Neutrophil (primary cell): Measurements from ENCODE around the gene DCC.

Source experiments
- H3K27ac ChIP-seq: fragments of 200-600 bp; sonication (generic); 2 replicates; pipeline ENCODE4 v1.5.1; 2016; ENCODE audit warnings: mild to moderate bottlenecking, moderate library complexity
- H3K27me3 ChIP-seq: fragments of 200-600 bp; sonication (generic); 2 replicates; pipeline ENCODE4 v1.6.0; 2016; ENCODE audit warnings: mild to moderate bottlenecking
- H3K36me3 ChIP-seq: fragments of 200-600 bp; sonication (generic); 2 replicates; pipeline ENCODE4 v1.5.1; 2017
- H3K4me1 ChIP-seq, 2 experiments: fragments of 200-600 bp in 1 of 2; sonication (generic) in 1 of 2; 1 replicate in 1 of 2; 2 replicates in 1 of 2; pipeline versions ENCODE4 v1.5.1 to v1.6.1; 2013 to 2016; ENCODE audit warnings: low read depth in 1 of 2, low read length in 1 of 2, mild to moderate bottlenecking in 1 of 2, moderate library complexity in 1 of 2; ENCODE audit not compliant: control insufficient read depth in 1 of 2, insufficient read depth in 1 of 2
- H3K4me3 ChIP-seq, 2 experiments: fragments of 200-600 bp in 1 of 2; sonication (generic) in 1 of 2; 1 replicate in 1 of 2; 2 replicates in 1 of 2; pipeline ENCODE4 v1.5.1; 2013 to 2016; ENCODE audit warnings: low read depth in 1 of 2, low read length in 1 of 2, mild to moderate bottlenecking in 1 of 2, moderate library complexity in 1 of 2
- H3K9me3 ChIP-seq: fragments of 200-600 bp; sonication (generic); 2 replicates; pipeline ENCODE4 v1.5.1; 2016
- TF ChIP-seq, protein P1 (sequence below): fragments of 200-600 bp; sonication (generic); IDR thresholded peaks from 2 replicates; pipeline ENCODE4 v1.5.1; 2016; ENCODE audit warnings: antibody characterized with exemption

Gene DCC

GRCh38 chr18:53380063-53380639 lies 1040.2 kb downstream of the DCC start:
- Histone ChIP-seq H3K9me3 (no peaks in the 10 kb centered on the region), H3K27ac (no peak overlapping the region), H3K36me3 (no peaks in the 10 kb centered on the region), H3K4me3 (no peak overlapping the region), H3K4me1 (no peaks in the 10 kb centered on the region), H3K27me3 (no peaks in the 10 kb centered on the region)
- TF ChIP-seq, protein P1, sequence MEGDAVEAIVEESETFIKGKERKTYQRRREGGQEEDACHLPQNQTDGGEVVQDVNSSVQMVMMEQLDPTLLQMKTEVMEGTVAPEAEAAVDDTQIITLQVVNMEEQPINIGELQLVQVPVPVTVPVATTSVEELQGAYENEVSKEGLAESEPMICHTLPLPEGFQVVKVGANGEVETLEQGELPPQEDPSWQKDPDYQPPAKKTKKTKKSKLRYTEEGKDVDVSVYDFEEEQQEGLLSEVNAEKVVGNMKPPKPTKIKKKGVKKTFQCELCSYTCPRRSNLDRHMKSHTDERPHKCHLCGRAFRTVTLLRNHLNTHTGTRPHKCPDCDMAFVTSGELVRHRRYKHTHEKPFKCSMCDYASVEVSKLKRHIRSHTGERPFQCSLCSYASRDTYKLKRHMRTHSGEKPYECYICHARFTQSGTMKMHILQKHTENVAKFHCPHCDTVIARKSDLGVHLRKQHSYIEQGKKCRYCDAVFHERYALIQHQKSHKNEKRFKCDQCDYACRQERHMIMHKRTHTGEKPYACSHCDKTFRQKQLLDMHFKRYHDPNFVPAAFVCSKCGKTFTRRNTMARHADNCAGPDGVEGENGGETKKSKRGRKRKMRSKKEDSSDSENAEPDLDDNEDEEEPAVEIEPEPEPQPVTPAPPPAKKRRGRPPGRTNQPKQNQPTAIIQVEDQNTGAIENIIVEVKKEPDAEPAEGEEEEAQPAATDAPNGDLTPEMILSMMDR: no peak

DNA sequence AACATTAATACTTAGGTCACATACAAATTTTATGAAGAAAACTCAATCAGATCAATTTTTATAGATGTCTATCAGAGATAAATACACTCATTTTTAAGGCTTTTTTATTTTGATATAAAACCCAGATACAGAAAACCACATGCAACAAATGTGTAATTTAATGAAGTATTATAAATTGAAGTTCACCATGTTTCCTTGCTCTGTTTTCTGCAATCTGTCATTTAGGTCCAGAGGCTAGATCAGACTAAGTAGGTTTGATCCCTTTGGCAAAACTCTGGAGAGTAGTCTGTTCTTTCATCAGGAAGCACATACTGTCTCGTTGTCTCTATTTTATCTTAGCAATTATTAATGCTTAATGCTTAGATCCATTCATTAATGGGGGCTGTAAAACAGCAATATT lies 1042.9 kb downstream of the DCC start:
- no peak overlapping the region for H3K4me3 ChIP-seq
- no peaks in the 10 kb centered on the region for H3K27me3 ChIP-seq
- H3K4me1 ChIP-seq: no peaks in the 10 kb centered on the region
- TF ChIP-seq, protein P1: no peak
- no peaks in the 10 kb centered on the region for H3K9me3 ChIP-seq
- H3K27ac ChIP-seq: no peak overlapping the region
- H3K36me3 ChIP-seq: no peaks in the 10 kb centered on the region

GRCh38 chr18:53385889-53386288 lies 1045.9 kb downstream of the DCC start:
- Histone ChIP-seq H3K36me3 (no peaks in the 10 kb centered on the region), H3K27ac (no peak overlapping the region), H3K4me3 (no peak overlapping the region), H3K27me3 (no peaks in the 10 kb centered on the region), H3K9me3 (no peaks in the 10 kb centered on the region), H3K4me1 (no peaks in the 10 kb centered on the region)
- TF ChIP-seq, protein P1: no peak

DNA sequence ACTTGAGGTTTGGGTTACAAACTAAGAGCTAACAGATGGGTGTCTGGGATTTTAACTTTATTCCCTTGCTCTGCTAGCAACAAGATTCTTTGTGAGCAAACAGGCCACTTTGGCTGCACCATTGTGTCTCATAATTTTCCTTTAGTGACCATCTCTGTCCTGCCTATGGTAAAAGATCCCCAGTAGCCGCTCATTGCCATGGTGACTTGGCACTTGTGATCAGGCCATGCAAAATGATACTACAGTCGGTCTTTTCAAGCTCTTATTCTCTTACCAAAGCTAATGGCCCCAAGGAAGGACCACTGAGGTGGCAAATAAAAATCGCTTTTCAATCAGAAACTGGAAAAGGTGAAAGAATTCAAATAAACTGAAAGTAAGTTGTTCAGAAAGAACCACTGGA lies 1047.6 kb downstream of the DCC start:
- Histone ChIP-seq H3K4me1 (no peaks in the 10 kb centered on the region), H3K27me3 (no peaks in the 10 kb centered on the region)
- TF ChIP-seq, protein P1: no peak

DNA sequence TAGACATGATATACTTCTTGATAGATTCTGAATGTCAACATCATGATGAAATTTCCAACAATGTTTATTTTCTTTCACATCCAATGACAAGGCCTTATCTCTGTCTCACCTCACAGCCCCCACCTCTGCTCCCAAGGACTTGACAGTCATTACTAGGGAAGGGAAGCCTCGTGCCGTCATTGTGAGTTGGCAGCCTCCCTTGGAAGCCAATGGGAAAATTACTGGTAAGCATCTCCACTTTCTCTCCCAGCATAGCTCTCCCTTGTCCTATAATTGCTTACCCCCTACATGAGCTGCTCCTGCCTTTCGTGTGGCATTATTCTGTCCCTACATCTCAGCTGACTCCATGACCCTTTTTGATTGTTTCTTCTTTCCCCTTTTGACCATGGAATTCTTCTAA lies 1062.7 kb downstream of the DCC start:
- Histone ChIP-seq H3K4me3 (no peak overlapping the region), H3K27me3 (no peaks in the 10 kb centered on the region), H3K36me3 (no peaks in the 10 kb centered on the region), H3K27ac (no peak overlapping the region), H3K9me3 (no peaks in the 10 kb centered on the region), H3K4me1 (no peaks in the 10 kb centered on the region)
- TF ChIP-seq, protein P1: no peak

More for the DNA sequence above, 1047.6 kb downstream of the DCC start:
- Histone ChIP-seq H3K9me3 (no peaks in the 10 kb centered on the region), H3K4me3 (no peak overlapping the region), H3K27ac (no peak overlapping the region), H3K36me3 (no peaks in the 10 kb centered on the region)

- TF ChIP-seq, protein P1: no peak
- H3K4me3 ChIP-seq: no peak overlapping the region
- no peaks in the 10 kb centered on the region for H3K4me1 ChIP-seq
- no peaks in the 10 kb centered on the region for H3K27me3 ChIP-seq
- no peaks in the 10 kb centered on the region for H3K36me3 ChIP-seq
- no peaks in the 10 kb centered on the region for H3K9me3 ChIP-seq
- H3K27ac ChIP-seq: no peak overlapping the region
Observed at GRCh38 chr18:53408271-53408670, 1068.3 kb downstream of the DCC start.
